ENCODE measurements around the gene HORMAD1.

GRCh38 chr1:150695561-150695960 lies 25.1 kb downstream of the HORMAD1 start:
- TF ChIP-seq, protein P1, sequence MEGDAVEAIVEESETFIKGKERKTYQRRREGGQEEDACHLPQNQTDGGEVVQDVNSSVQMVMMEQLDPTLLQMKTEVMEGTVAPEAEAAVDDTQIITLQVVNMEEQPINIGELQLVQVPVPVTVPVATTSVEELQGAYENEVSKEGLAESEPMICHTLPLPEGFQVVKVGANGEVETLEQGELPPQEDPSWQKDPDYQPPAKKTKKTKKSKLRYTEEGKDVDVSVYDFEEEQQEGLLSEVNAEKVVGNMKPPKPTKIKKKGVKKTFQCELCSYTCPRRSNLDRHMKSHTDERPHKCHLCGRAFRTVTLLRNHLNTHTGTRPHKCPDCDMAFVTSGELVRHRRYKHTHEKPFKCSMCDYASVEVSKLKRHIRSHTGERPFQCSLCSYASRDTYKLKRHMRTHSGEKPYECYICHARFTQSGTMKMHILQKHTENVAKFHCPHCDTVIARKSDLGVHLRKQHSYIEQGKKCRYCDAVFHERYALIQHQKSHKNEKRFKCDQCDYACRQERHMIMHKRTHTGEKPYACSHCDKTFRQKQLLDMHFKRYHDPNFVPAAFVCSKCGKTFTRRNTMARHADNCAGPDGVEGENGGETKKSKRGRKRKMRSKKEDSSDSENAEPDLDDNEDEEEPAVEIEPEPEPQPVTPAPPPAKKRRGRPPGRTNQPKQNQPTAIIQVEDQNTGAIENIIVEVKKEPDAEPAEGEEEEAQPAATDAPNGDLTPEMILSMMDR (IDR thresholded peaks at IDR 0.05; ENCODE audit: extremely low read depth in 1 of 2, insufficient read depth in 1 of 2, low read depth in 1 of 2, low read length in 2 of 2), result no peak
- TF ChIP-seq POLR2AphosphoS5 (IDR thresholded peaks at IDR 0.05; ENCODE audit: insufficient read depth, low read depth, low read length) (no peak), EZH2 (IDR thresholded peaks at IDR 0.05; ENCODE audit: borderline replicate concordance, low read depth, low read length, severe bottlenecking) (no peak), GATA2 (IDR thresholded peaks at IDR 0.05; ENCODE audit: insufficient read depth, insufficient read length, low read depth, low read length) (no peak), JUN (IDR thresholded peaks at IDR 0.05; ENCODE audit: borderline replicate concordance, insufficient read depth, insufficient read length, low read depth) (no peak), MYC (IDR thresholded peaks at IDR 0.05; ENCODE audit: low read depth, low read length) (no peak), POLR2A (IDR thresholded peaks at IDR 0.05; ENCODE audit: low read depth, low read length) (no peak), FOS (IDR thresholded peaks at IDR 0.05; ENCODE audit: borderline replicate concordance, insufficient read depth, low read length) (peak; percentile 14)
- TF ChIP-seq, protein P2, sequence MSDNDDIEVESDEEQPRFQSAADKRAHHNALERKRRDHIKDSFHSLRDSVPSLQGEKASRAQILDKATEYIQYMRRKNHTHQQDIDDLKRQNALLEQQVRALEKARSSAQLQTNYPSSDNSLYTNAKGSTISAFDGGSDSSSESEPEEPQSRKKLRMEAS (IDR thresholded peaks at IDR 0.05; ENCODE audit: insufficient read depth, insufficient read length), result no peak

All from endothelial cell of umbilical vein (primary cell).